Measurements from ENCODE around the gene BCL2L2. TPM values are rescaled to one million over a fixed set of nuclear protein-coding genes. Genes with fewer than 3 reads are reported as not detected.
A peak's percentile ranks its signal among the peaks of the same experiment; 100 is the strongest.

The BCL2L2 gene
- total and polyA plus RNA-seq, 2 donors (not counting 1 experiment from before 2014, with no cell fraction given) = 5.4 to 17.8 TPM

GRCh38 chr14:23351681-23352505, 45.3 kb downstream of the BCL2L2 start:
- H3K79me2 ChIP-seq (ENCODE audit: control insufficient read depth, insufficient read depth, low read length) = no peaks in the 10 kb centered on the region
- H3K27ac ChIP-seq (ENCODE audit: low read length in 2 of 2) = no peak overlapping the region
- H3K27me3 ChIP-seq (replicated peaks in 1 of 4; ENCODE audit: control extremely low read depth in 1 of 4, control insufficient read depth in 3 of 4, insufficient read depth in 4 of 4, low read length in 3 of 4) = peaks cover 0 to 57% (median 28%) of the 10 kb centered on the region in 4 experiments
- ATAC-seq (ENCODE audit: low read depth) (no peak), DNase-seq (peak; percentile 18)
- Mint-ChIP-seq H3K27me3 (peaks cover 56% of the 10 kb centered on the region), H3K9me3 (ENCODE audit: insufficient read depth) (no peaks in the 10 kb centered on the region), H3K4me3 (peak overlapping the region; percentile 85), H3K27ac (no peak overlapping the region), H3K4me1 (peaks cover 14% of the 10 kb centered on the region)
- POLR2A ChIA-PET = no interaction called here
- H3K4me2 ChIP-seq (replicated peaks; ENCODE audit: low read depth, low read length, poor library complexity, severe bottlenecking) = peak overlapping the region; percentile 90
- no peaks in the 10 kb centered on the region for H3K36me3 ChIP-seq (replicated peaks in 1 of 2; ENCODE audit: control extremely low read depth in 1 of 2, control insufficient read depth in 1 of 2, extremely low read depth in 1 of 2, insufficient read depth in 2 of 2, low read length in 1 of 2)
- peak overlapping the region in 4 of 5 experiments; percentile 15 to 52 (median 44) for H3K4me3 ChIP-seq (ENCODE audit: control extremely low read depth in 1 of 5, extremely low read depth in 1 of 5, insufficient read depth in 1 of 5, low read depth in 2 of 5, low read length in 4 of 5)
- CTCF ChIA-PET = no interaction called here
- peak overlapping the region; percentile 78 for H2AFZ ChIP-seq (ENCODE audit: insufficient read depth, low read depth, low read length, poor library complexity, severe bottlenecking)
- intact Hi-C loops (cut with micrococcal nuclease) = no loop called here
- WGBS (ENCODE audit: insufficient coverage) = 19% methylated on average over 53 of the region's 61 CpGs
- H3K9ac ChIP-seq (ENCODE audit: low read length) = peak overlapping the region; percentile 55
- H4K20me1 ChIP-seq (ENCODE audit: control insufficient read depth, insufficient read depth, low read length, poor library complexity, severe bottlenecking) = no peaks in the 10 kb centered on the region
- H3K4me1 ChIP-seq (ENCODE audit: control insufficient read depth in 2 of 2, insufficient read depth in 2 of 2, low read length in 2 of 2) = peaks cover 11 to 15% of the 10 kb centered on the region in 2 donors
- peaks cover 0 to 4% (median 3%) of the 10 kb centered on the region in 3 donors for H3K9me3 ChIP-seq (ENCODE audit: control extremely low read depth in 1 of 3, control insufficient read depth in 2 of 3, insufficient read depth in 1 of 3, low read length in 2 of 3)
- TF ChIP-seq CTCF (IDR thresholded peaks at IDR 0.05) (no peak), EZH2 (IDR thresholded peaks at IDR 0.05; ENCODE audit: borderline replicate concordance, insufficient read depth, low read depth, low read length, poor library complexity, severe bottlenecking) (no peak)

All from B cell (primary cell).